NCI-H526 treated with DMSO at 0.1 percent for 48 hours (cell line): ENCODE results near the gene SWT1.
"Not testable (repeated sequence)": the region's sequence is repeated elsewhere in the genome, so short reads cannot be mapped to it uniquely, and the experiment has no call there.

Experiments
- DNase-seq: peaks from one replicate; lab custom pipeline; 2025; lab: John Stamatoyannopoulos, UW

The SWT1 gene

DNA sequence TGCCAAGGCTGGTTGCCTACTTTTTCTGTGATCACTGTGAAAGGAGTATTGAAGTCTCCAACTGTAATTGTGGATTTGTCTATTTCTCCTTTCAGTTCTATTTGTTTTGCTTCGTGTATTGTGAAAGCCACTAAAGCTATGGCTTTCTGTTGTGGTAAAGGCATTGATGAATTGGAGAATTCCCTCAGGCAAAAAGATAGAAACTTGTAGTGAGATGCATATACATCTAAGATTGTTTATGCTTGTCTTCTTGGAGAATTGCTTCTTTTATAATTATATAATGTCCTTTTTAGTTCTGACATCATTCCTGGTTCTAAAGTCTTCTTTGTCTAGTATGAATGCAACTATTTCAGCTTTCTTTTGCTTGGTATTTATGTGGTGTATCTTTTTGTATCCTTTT lies 36.8 kb downstream of the SWT1 start:
- DNase-seq = no peak

DNA sequence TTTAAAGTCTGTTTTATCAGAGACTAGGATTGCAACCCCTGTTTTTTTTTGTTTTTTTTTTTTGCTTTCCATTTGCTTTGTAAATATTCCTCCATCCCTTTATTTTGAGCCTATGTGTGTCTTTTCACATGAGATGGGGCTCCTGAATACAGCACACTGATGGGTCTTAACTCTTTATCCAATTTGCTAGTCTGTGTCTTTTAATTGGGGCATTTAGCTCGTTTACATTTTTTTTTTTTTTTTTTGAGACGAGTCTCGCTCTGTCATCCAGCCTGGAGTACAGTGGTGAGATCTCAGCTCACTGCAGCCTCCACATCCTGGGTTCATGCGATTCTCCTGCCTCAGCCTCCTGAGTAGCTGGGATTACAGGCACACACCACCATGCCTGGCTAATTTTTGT lies 41.7 kb downstream of the SWT1 start:
- DNase-seq = not testable (repeated sequence)

DNA sequence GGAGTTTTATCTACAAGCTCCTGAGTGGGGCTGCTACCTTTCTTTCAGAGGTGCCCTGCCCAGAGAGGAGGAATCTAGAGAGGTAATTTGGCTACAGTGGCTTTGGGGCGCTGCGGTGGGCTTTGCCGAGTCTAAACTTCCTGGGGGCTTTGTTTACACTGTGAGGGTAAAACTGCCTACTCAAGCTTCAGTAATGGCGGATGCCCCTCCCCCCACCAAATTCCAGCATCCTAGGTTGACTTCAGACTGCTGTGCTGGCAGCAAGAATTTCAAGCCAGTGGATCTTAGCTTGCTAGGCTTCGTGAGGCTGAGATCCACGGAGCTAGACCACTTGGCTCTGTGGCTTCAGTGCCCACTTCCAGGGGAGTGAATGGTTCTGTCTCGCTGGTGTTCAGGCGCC lies 43.9 kb downstream of the SWT1 start:
- no peak for DNase-seq

DNA sequence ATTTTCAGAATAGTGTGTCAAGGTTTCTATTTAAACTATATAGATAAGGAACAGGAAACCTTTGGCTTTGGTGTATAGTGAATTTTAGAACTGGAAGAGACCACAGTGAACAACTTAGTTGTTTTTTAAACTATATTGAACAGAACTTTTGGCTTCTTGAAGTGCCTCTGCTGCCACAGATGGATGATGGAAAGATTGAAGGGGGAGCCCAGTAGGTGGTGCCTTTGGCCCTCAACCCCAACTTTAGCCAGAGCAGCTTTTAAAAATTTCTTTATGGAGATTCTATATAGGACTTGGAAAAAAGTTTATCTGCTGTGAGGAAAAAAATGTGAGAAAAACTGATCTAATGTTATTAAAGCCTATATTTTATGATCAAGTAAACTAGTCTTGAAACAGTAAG lies 50.2 kb downstream of the SWT1 start:
- no peak for DNase-seq

GRCh38 chr1:185207980-185208602 lies 51.1 kb downstream of the SWT1 start:
- no peak for DNase-seq

GRCh38 chr1:185208626-185209180 lies 51.7 kb downstream of the SWT1 start:
- DNase-seq = no peak

- not testable (repeated sequence) for DNase-seq
Measured at GRCh38 chr1:185209357-185209756, 52.4 kb downstream of the SWT1 start.

DNA sequence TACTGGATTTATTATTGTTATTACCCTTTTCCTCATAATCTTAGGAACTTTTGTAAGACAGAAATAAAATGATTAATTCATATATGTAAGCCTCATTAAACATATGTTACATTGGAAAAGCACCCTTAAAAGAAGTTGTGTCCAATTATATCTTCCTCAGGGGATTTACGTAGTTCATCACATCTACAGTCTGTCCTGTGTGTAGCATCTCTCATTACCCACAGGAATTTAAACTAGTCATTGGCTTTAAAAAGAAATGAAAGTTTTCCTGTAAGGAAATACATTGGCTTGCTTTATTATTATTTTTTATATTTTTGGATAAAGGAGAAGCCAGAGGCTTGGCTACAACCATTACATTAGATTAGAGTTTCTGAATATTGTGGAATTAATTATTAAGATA lies 56.1 kb downstream of the SWT1 start:
- DNase-seq = no peak

DNA sequence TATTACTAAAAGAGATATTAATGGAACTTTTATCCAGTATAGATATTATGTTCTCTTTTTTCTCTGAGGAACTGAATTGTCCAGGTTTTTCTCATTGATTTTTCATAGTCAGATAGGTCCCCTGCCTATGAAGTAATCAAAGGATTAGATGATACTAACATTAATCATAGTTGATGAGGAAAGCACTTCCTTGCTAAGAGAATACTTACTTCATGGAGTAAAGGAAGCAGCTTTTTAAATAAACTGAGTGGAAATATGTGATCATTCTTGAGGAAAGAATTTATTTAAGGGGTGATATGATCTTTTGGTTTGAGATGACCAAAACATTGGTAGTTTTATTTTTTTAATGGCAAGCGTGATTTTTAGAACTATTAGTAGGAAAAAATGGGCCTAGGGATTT lies 58.9 kb downstream of the SWT1 start:
- no peak for DNase-seq

DNA sequence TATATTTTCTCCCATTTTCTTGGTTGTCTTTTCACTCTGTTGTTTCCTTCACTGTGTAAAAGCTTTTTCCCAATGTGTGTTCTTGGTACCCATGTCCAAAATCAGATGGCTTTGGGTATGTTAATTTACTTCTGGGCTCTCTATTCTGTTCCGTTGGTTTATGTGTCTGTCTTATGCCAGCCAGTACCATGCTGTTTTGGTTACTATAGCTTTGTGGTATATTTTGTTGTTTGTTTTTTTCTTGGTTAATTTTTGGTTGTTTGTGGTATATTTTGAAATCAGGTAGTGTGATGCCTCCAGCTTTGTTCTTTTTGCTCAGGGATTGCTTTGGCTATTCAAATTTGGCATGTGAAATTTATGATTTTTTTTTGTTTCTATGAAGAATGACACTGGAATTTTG lies 67.2 kb downstream of the SWT1 start:
- no peak for DNase-seq

- no peak for DNase-seq
Measured at GRCh38 chr1:185227161-185227560, 70.2 kb downstream of the SWT1 start.

- DNase-seq = no peak
Measured at GRCh38 chr1:185228979-185229378, 72.0 kb downstream of the SWT1 start.

GRCh38 chr1:185229981-185230380 lies 73.0 kb downstream of the SWT1 start:
- no peak for DNase-seq

- no peak for DNase-seq
Measured at GRCh38 chr1:185232874-185233273, 75.9 kb downstream of the SWT1 start.

DNA sequence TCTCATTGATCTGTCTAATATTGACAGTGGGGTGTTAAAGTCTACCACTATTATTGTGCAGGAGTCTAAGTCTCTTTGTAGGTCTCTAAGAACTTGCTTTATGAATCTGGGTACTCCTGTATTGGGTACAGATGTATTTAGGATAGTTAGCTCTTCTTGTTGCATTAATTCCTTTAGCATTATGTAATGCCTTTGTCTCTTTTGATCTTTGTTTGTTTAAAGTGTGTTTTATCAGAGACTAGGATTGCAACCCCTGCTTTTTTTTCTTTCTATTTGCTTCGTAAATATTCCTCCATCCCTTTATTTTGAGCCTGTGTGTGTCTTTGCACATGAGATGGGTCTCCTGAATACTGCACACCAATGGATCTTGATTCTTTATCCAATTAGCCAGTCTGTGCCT lies 77.2 kb downstream of the SWT1 start:
- not testable (repeated sequence) for DNase-seq

- DNase-seq = not testable (repeated sequence)
Measured at GRCh38 chr1:185237176-185237575, 80.2 kb downstream of the SWT1 start.

- DNase-seq = no peak
Measured at GRCh38 chr1:185237661-185238060, 80.7 kb downstream of the SWT1 start.

DNA sequence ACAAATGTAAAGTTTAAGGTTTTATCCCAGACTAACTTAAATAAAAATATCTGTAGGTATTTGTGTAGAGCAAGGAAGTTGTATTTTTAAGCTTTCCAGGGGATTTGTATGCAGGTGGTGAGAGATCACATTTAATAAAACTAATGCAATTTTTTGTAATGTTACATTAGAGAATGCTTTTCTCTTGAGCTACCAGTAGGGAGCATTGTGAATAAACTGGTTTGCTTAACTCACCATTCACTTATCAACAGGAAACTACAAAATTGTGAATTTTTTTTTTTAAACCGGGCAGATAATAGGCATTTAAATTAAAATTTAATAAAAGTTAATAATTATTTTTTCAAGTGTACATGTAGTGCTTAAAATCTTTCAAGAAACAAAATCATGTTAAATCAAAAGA lies 81.5 kb downstream of the SWT1 start:
- DNase-seq = peak; percentile 17

- no peak for DNase-seq
Measured at GRCh38 chr1:185239861-185240260, 82.9 kb downstream of the SWT1 start.

GRCh38 chr1:185241127-185241526 lies 84.2 kb downstream of the SWT1 start:
- no peak for DNase-seq

- DNase-seq = no peak
Measured at GRCh38 chr1:185244015-185244747, 87.2 kb downstream of the SWT1 start.

- no peak for DNase-seq
Measured at GRCh38 chr1:185245466-185245865, 88.5 kb downstream of the SWT1 start.

DNA sequence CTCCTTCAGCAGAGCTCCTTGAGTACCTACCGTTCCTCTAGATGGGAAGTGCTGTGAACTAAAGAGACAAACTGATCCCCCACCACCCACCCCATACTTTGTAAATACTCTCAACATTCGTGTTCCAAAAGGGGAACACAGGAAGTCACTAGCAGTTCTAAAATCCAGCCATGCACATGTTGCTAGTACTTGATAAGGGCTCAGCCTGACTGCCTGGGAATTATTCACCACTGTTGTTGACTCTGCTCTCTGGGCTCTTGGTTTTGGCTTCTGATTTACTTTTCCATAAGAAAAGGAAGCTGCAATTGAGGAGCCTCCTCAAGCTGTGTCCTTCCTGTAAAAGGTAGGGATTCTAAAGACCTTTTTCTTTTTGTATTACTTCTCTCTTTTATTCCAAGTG lies 92.6 kb downstream of the SWT1 start:
- DNase-seq = no peak

DNA sequence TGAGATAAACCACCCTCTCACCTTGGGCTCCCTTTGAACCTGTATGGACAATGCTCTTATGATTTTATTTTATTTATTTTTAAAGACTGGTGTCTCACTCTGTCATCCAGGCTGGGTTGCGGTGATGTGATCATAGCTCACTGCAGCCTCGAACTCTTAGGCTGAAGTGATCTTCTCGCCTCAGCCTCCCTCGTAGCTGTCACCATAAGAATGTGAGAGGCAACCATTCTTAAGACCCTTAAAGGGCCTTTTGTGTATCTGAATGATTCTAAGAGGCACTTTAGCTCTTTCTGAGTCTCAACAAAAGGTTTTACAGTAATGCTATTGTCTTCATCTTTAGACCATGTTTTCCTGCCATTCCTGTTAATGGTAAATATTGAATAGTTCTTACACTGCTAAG lies 93.1 kb downstream of the SWT1 start:
- DNase-seq = no peak
